Activated naive CD4-positive, alpha-beta T cell treated with Interleukin-2 at 50 U/mL for 16 hours (primary cell): ENCODE data around the gene SEPTIN14.
"Not testable (repeated sequence)": the region's sequence is repeated elsewhere in the genome, so short reads cannot be mapped to it uniquely, and the experiment has no call there.

Experiments
- DNase-seq: peaks from one replicate; pipeline ENCODE4 v3.0.0-alpha.2; 2020

Gene SEPTIN14

DNA sequence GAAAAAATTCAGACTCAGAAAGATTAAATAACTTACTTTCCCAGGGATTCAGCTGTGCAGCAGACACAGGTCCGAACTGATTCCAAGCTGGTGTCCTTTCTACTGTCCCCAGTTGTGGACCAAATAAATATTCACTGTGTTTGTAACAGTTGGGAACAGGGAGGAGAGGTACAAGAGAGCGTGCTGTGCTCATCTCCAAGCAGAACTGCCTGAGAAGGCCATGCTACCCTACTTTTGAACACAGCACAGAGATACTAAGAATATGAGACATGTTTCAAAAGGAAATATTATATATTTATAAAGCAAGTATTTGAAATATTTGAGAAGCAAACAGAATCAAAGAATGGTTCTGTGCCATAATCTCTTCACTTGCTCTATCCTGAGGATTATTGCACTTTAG is at the start of gene SEPTIN14:
SEPTIN14 (minus strand) TSS at position 101 of the 400 bp plus-strand sequence. CDS start 756 bp downstream, outside the sequence.
- not testable (repeated sequence) for DNase-seq

DNA sequence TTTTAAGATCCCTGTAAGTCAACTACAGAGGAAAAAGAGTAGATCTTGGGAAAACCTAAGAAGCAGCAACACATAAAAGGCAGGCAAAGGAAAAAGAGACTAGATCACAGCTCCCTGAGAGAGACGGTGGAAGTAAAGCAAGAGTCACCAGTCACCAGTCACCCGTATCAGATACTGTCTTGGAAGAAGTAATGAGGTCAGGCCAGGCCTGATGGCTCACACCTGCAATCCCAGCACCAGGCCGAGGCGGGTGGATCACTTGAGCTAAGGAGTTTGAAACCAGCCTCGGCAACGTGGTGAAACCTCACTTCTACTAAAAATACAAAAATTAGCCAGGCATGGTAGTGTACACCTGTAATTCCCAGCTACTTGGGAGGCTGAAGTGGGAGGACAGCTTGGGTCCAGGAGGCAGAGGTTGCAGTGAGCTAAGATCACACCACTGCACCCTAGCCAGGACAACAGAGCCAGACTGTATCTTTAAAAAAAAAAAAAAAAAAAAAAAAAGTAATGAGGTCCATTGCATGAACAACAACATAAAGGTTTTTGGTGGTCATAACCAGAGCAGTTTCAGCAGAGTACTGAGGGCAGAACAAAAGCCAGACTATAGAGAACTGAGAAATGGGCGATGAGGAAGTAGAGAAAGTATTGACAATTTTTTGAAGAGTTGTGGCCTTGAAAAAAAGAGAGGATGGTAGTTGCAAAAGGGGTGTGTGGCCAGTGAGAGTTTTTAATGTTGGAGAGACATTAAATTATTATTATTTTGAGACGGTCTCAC is 41.6 kb upstream of the SEPTIN14 start:
- no peak for DNase-seq

DNA sequence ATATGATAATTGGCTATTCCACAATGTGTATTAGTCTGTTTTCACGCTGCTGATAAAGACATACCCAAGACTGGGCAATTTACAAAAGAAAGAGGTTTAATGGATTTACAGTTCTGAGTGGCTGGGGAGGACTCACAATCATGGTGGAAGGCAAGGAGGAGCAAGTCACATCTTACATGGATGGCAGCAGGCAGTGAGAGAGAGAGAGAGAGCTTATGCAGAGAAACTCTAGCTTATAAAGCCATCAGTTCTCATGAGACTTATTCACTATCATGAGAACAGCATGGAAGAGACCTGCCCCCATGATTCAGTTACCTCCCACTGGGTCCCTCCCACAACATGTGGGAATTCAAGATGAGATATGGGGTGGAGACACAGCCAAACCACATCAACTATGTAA is 38.5 kb upstream of the SEPTIN14 start:
- DNase-seq = not testable (repeated sequence)

DNA sequence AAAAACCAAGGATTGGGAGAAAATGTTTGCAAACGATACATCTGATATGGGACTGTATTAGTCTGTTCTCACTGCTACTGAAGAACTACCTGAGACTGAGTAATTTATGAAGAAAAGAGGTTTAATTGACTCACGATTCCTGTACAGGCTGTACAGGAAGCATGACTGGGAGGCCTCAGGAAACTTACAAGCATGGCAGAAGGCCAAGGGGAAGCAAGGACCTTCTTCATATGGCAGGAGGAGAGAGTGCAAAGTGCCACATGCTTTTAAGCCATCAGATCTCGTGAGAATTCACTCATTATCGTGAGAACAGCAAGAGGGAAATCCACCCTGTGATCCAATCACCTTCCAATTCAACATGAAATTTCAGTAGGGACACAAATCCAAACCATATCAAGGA is 35.7 kb upstream of the SEPTIN14 start:
- no peak for DNase-seq

DNA sequence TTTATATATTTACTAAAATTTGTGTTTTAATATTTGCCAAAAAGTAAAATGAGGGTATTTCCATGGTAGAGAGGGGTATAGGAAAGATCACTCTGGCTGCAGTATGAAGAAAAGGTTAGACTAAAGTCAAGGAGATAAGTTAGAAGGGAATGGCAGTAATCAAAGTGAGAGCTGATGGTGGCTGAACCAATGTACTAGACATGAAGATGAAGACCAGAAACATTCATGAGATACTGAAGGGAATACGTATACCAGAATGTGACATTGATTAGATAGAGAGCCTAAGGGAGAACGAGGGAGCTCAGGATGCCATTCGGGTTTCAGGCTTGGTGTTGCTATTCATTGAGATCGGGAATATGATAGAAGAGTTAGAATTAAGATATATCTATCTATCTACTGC is 32.5 kb upstream of the SEPTIN14 start:
- no peak for DNase-seq

DNA sequence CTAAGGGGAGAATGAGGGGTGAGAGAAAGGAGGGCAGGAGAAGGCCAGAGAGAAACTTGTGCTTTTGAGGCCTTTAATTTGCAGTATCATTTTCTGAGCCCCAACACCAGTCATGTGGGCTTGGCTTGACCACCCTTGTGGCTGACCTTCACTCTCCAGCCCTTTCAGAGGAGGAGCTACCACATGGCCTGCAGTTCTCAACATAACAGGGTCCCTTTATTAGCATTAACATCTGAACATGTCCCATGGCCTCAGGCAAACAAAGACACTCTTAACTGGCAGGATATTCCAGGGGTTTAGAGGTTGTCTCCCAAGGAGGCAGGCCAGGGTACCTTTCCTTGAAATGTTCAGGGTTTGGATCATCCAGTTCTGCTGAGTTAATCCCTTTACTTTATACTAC is 31.4 kb upstream of the SEPTIN14 start:
- DNase-seq = no peak

DNA sequence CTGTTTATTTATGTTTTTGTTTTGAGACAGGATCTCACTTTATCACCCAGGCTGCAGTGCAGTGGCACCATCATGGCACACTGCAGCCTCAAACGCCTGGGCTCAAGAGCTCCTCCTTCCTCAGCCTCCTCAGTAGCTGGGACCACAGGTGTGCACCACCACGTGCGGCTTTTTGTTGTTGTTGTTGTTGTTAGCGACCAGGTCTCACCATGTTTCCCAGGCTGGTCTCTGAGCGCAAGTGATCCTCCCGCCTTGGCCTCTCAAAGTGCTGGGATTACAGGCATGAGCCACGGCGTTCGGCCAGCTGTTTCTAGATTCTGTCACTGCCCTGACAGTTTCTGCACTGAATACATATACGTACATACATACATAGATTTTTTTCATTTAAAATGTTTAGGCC is 25.8 kb upstream of the SEPTIN14 start:
- DNase-seq = not testable (repeated sequence)

DNA sequence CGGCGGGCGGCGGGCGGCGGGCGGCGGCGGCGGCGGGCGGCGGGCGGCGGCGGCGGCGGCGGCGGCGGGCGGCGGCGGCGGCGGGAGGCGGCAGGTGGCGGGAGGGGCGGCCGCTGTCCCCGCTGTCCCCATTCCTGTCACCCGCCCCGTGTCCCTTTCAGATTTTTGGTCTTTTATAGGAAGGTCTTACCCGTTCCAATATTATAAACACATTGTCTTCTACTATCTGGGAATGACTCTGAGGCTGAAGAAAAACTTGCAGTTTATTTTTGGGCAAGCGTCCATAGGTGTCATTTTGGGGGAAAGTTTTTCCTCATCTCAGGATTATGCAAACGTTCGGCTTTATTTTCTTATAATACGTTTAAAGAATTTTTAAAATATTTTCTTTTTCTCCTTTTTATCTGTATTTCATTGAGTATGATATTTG is 25.3 kb upstream of the SEPTIN14 start:
- no peak for DNase-seq

DNA sequence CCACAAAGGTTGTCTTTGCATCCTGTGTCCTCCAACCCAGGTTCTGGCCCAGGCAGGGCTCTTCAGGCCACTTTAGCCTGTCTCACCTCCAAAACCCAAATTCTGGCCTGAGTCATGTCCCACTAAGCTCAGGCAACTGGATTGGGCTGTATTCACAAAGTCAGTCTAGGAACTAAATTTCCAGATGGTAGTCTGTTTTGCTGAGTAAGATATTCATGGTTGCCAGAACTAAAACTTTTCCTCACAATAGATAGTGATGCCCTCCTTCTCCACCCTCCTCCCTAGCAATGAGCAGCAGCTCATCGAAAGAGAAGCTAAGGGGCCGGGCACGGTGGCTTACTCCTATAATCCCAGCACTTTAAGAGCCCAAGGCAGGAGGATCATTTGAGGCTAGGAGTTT is 21.8 kb upstream of the SEPTIN14 start:
- no peak for DNase-seq

DNA sequence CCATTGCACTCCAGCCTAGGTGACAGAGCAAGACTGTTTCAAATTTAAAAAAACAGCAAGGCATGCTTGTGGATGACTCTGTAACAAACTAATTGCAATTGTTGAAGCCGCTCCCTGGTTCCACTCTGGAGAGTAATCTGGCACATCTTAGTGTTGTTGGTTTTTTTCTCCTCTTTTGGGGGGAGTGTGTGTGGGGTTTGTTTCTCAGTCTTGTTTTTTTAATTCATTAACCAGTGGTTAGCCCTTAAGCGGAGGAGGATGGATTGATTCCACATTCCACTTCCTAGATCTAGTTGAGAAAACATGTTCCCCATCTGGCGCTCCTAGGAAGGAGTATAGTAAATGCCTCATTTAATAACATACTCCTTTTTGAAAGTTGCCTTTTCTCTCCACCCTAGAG is 16.1 kb upstream of the SEPTIN14 start:
- DNase-seq = no peak

DNA sequence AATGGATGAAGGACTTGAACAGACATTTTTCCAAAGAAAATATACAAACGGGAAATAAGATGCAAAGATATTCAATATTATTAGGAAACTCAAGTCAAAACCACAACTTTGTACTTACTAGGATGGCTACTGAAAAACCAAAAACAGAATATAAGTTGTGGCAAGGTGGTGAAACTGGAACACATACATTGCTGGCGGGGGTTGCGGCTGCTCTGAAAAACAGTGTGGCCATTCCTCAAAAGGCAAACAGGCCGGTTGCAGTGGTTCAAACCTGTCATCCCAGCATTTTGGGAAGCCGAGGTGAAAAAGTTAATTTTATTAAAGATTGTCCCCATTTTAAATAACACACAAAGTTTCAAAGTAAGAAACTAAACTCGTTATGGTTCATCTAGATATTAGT is 14.8 kb upstream of the SEPTIN14 start:
- no peak for DNase-seq

DNA sequence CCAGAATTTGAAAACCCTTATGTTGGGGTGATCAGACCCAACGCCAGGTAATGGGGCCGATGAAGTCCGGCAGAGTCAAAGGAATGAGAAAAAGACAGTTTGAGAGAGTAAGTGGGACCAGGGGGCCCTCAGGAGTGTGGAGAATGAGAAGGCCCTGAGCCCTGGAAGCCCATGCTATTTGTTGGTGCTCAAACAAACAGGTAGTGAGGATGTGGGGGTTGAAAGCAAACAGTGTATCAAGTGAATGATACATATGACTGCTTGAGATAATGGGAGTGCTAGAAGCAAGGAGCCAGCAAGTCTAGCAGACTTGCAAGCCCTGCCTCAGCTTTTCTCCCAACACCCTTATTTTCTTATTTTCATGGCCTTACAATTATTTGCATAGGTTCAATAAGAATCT is 11.2 kb upstream of the SEPTIN14 start:
- no peak for DNase-seq

DNA sequence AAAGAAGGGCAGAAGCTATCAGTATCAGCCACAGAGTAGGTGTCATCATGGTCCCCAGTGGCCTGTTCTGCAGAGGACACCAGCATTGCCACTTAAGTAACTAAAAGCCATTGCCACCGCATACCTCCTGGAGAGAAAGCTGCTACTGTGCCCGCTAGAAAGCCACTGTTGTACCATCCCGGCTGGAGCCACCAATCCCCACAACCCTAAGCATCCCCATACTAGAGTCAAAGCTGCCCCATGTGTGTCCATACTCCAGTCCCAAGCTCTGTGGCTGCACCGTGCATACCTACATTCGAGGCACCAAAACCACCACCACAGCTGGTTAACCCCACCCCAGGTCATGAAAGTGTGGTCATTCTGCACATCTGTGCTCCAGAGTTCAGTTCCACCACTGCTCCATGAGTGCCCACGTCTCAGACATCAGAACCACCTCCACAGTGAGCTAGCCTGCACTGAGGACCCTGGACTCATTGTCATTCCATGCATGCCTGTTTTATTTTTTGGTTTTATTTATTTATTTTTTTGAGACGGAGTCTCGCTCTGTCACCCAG is 9.5 kb upstream of the SEPTIN14 start:
- no peak for DNase-seq

DNA sequence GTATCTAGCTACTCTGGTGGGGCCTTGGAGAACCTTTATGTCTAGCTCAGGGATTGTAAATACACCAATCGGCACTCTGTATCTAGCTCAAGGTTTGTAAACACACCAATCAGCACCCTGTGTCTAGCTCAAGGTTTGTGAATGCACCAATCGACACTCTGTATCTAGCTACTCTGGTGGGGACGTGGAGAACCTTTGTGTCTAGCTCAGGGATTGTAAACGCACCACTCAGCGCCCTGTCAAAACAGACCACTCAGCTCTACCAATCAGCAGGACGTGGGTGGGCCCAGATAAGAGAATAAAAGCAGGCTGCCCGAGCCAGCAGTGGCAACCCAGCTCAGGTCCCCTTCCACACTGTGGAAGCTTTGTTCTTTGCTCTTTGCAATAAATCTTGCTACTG is 6.4 kb upstream of the SEPTIN14 start:
- DNase-seq = not testable (repeated sequence)

DNA sequence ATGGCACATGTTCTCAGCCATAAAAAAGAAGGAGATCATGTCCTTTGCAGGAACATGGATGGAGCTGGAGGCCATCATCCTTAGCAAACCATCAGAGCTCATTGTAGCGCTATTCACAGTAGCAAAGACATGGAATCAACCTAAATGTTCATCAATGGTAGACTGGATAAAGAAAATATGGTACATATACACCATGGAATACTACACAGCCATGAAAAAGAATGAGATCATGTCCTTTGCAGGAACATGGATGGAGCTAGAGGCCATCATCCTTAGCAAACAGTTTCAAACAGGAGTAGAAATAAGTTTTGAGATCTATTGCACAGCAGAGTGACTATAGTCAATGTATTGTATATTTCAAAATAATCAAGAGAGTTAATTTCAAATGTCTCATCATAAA is 17.4 kb downstream of the SEPTIN14 start:
- not testable (repeated sequence) for DNase-seq

DNA sequence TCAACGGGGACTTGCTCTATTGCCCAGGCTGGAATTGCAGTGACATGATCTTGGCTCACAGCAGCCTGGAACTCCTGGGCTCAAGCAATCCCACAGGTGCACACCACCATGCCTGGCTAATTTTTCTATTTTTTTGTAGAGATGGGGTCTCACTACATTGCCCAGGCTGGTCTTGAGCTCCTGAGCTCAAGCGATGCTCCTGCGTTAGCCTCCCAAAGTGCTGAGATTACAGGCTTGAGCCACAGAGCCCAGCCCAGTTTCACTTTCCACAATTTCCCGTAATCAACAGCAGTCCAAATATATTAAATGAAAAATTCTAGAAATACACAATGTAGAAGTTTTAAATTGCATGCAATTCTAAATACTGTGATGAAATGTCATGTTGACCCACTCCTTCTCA is 24.0 kb downstream of the SEPTIN14 start:
- no peak for DNase-seq

DNA sequence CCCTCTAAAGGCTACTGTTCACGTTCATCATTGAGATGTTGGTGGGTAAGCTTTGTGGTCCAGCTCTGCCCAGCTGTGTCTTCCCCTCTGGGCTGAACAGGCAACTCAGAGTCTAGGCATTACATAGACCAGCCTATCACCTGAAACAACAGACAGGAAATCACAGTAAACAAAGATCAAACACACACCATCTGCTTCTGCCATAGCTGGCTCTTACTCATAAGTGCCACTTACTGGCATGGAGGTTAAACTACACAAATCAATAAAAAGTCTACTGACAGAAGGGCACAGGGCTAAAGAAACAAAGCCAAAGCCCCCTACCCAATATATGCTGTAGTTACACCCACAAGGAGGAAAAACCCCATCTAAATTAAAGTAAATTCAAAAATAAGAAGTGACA is 35.0 kb downstream of the SEPTIN14 start:
- DNase-seq = no peak

DNA sequence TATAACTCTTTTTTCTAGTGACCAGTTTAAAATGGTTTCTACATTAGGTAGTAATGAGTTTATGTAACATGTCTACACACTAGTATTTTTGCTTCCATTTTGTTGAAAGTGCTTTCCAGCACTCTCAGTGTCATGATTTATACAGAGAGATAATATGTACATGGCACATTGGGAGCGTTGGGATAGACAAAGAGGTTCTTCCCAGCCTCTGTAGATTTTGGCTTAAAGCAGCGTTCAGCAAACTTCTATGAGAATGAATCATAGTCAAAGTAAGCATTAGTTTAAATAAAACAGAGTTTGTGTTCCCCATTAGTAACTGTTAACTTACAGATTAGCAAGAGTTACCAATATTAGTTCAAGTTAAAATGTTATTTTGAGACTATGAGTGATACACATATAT is 43.9 kb downstream of the SEPTIN14 start:
- DNase-seq = no peak

DNA sequence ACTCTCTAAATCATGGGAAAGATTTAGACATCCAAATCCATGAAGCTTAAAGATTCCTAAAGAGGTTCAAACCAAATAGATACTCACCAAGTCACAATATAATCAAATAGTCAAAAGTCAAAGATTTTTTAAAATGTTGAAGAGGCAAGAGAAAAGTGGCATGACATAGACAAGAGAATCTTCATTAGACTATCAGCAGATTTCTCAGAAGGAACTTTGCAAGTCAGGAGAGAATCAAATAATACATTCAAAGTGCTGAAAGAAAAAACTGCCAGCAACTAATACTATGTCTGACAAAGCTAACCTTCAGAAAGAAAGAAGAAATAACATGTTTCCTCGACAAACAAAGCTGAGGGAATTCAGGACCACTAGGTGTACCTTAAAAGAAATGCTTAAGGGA is 65.3 kb downstream of the SEPTIN14 start:
- not testable (repeated sequence) for DNase-seq

DNA sequence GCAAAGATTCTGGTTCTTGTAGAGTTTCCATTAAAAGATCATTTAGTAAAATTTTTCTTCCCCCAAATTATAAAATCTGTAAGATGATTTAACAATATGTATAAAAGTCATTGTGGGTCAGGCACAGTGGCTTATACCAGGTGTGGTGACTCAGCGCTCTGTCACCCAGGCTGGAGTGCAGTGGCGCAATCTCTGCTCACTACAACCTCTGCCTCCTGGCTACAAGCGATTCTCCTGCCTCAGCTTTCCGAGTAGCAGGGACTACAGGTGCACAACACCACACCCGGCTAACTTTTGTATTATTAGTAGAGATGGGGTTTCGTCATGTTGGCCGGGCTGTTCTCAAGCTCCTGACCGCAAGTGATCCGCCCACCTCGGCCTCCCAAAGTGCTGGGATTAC is 68.0 kb downstream of the SEPTIN14 start:
- DNase-seq = no peak

DNA sequence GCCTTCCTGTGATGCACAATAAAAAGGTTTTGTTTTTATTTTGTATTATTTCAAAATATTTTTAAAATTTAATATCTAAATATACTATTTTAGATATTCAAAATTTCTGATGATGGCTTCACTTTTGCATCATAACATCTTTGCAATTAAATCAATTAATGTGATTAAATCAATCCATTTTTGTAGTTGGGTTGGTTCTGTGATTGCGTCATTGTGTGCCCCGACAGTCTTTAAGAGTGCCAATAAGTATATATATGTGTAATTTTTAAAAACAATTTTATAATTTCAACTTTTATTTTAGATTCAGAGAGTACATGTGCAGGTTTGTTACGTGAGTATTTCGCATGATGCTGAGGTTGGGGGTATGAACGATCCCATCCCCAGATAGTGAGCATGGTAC is 70.5 kb downstream of the SEPTIN14 start:
- no peak for DNase-seq

DNA sequence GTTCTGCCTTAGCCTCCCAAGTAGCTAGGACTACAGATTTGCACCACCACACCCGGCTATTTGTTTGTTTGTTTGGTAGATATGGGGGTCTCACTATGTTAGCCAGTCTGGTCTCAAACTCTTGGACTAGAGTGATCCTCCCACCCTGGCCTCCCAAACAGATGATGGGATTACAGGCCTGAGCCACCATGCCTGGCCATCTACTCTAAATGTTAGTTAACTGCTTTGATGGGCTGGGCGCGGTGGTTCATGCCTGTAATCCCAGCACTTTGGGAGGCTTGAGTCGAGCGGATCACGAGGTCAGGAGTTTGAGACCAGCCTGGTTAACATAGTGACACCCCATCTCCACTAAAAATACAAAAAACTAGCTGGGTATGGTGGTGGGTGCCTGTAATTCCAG is 74.8 kb downstream of the SEPTIN14 start:
- DNase-seq = no peak

DNA sequence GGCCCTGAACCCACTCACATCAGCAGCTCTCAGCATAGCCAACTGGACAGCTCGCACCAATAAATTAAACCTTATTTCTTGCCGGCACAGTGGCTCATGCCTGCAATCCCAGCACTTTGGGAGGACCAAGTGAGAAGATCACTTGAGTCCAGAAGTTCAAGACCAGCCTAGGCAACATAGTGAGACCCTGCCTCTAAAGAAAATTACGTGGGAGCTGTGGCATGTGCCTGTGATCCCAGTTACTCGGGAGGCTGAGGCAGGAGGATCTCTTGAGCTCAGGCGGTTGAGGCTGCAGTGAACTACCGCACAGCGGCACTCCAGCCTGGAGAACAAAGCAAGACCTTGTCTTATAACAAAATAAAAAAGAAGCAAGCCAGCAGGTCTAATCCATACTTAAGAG is 75.7 kb downstream of the SEPTIN14 start:
- DNase-seq = no peak

DNA sequence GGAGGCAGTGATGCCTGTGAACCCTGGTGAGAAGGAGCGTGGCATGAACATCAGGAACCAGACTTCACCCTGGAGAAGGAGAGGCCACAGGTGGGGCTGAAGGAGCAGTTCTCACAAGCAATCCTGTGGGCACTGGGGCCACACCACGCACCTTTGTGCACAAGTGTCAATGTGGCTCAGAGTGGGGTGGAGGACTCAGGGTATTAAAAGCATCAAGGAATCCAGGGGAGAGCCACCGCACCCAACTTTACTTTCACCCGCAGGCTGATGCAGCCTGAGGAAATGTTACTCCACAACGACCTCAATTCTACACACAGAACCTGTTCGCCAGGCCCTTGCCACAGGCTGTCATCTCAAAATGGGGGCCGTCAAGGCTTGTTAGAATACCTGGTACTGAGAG is 77.1 kb downstream of the SEPTIN14 start:
- DNase-seq = not testable (repeated sequence)

DNA sequence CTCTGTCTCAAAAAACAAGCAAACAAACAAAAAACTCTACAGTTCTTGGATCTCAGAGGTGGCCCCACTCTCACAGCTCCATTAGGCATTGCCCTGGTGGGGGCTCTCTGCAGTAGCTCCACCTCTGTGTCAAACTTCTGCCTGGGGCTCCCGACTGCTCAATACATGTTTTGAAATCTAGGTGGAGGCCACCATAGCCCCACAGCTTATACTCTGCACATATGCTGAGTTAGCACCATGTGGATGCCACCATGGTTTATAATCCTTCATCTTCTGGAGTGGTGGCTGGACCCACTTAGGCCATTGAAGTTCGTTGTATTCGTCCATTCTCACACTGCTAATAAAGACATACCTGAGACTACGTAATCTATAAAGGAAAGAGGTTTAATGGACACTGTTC is 78.4 kb downstream of the SEPTIN14 start:
- DNase-seq = no peak
